Fibroblast of mammary gland (primary cell): ENCODE measurements around the gene BPGM.

Experiments used
- DNase-seq: peaks from one replicate; pipeline ENCODE4 v3.0.0-alpha.2; 2010; ENCODE audit warnings: low read depth
- H3K4me3 ChIP-seq: 2 replicates; pipeline ENCODE4 v1.5.1; 2011; ENCODE audit warnings: low read depth, mild to moderate bottlenecking, low read length, moderate library complexity; ENCODE audit not compliant: control insufficient read depth
- CTCF ChIP-seq: conservative IDR thresholded peaks from 2 replicates; pipeline ENCODE4 v1.5.1; 2011; ENCODE audit warnings: low read depth, low read length, inconsistent platforms; ENCODE audit not compliant: control insufficient read depth, insufficient read depth

The BPGM gene

GRCh38 chr7:134710854-134711624 lies 64.4 kb downstream of the BPGM start:
- TF ChIP-seq CTCF, result no peak
- no peak for DNase-seq
- H3K4me3 ChIP-seq, result no peak overlapping the region

- no peak overlapping the region for H3K4me3 ChIP-seq
- no peak for TF ChIP-seq CTCF
- DNase-seq, result no peak
Measured at GRCh38 chr7:134712196-134712595, 65.5 kb downstream of the BPGM start.

- no peak for DNase-seq
- H3K4me3 ChIP-seq, result no peak overlapping the region
- TF ChIP-seq CTCF, result no peak
Measured at GRCh38 chr7:134714470-134715205, 68.0 kb downstream of the BPGM start.

GRCh38 chr7:134718211-134718875 lies 71.7 kb downstream of the BPGM start:
- no peak overlapping the region for H3K4me3 ChIP-seq
- no peak for DNase-seq
- TF ChIP-seq CTCF, result no peak

- peak; percentile 56 for DNase-seq
- no peak overlapping the region for H3K4me3 ChIP-seq
- TF ChIP-seq CTCF, result no peak
Measured at GRCh38 chr7:134720091-134720935, 73.7 kb downstream of the BPGM start.

GRCh38 chr7:134721171-134721570 lies 74.5 kb downstream of the BPGM start:
- no peak overlapping the region for H3K4me3 ChIP-seq
- no peak for DNase-seq
- no peak for TF ChIP-seq CTCF
